ENCODE data around the gene BIN2.

Gene BIN2

DNA sequence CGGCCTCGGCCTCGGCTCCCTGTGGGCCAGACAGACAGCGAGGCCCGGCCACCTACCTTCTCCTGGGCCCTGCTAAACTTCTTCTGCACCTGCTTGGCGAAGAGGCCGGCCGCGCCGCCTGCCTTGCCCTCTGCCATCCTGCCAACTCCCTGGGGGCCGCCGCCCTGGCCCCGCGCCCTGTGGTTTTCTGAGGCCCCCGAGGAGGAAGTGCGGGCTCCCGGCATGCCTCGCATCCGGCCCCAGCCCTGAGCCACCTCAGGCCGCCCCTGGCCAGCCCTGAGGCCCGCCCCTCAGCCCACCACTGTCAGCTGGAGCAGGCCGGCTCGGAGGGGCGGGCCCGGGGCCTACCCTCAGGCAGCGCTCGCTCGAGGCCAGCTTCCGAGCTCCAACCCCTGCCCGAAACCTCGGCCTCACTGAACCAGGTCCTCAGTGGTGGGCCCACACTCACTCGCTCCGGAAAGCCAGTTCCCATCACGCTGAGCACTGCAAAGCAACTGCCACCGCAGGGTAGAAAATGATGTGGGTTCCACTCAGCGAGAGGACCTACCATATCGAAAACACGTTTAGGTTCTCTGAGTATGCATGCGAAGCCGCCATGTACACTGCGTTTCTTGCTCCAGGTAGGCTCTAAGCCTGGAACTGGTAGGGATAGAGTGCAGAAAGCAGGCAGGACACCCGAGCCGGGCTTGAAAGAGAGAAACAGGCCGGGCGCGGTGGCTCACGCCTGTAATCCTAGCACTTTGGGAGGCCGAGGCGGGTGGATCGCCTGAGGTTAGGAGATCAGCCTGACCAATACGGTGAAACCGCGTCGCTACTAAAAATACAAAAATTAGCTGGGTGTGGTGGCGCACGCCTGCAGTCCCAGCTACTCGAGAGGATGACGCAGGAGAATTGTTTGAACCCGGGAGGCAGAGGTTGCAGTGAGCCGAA, at the start of gene BIN2:
BIN2 (minus strand) TSS at position 209 of the 930 bp plus-strand sequence; CDS start at position 137, 72 bp downstream.
- H3K9me3 Mint-ChIP-seq, result no peaks in the 10 kb centered on the region
- H3K36me3 Mint-ChIP-seq (ENCODE audit: insufficient read depth), result peaks cover 32% of the 10 kb centered on the region
- H3K4me3 Mint-ChIP-seq, result peak within 1 kb of the TSS; percentile 95
- H3K27me3 Mint-ChIP-seq, result no peaks in the 10 kb centered on the region
- peak within 1 kb of the TSS; percentile 96 for H3K27ac Mint-ChIP-seq (ENCODE audit: low read depth)
- peak; percentile 70 for ATAC-seq (replicated peaks; ENCODE audit: extremely low read depth, poor library complexity, severe bottlenecking)
- peak; percentile 57 to 63 for DNase-seq (ENCODE audit: low spot score in 2 of 2)
- H3K4me1 Mint-ChIP-seq, result peaks cover 83% of the 10 kb centered on the region

DNA sequence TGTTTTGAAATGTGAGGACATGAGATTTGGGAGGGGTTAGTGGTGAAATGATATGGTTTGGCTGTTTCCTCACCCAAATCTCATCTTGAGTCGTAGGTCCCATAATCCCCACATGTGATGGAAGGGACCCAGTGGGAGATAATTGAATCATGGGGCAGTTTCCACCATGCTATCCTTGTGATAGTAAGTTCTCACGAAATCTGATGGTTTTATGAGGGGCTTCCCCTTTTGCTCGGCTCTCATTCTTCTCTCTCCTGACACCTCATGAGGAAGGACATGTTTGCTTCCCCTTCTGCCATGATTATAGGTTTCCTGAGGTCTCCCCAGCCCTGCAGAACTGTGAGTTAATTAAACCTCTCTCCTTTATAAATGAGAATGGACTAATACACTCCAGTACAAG, 49.2 kb upstream of the BIN2 start:
- DNase-seq (ENCODE audit: low spot score in 2 of 2), result no peak
- no peak overlapping the region for H3K4me3 Mint-ChIP-seq
- no peaks in the 10 kb centered on the region for H3K27me3 Mint-ChIP-seq
- H3K4me1 Mint-ChIP-seq, result peaks cover 38% of the 10 kb centered on the region
- peaks cover 31% of the 10 kb centered on the region for H3K36me3 Mint-ChIP-seq (ENCODE audit: insufficient read depth)
- ATAC-seq (replicated peaks; ENCODE audit: extremely low read depth, poor library complexity, severe bottlenecking), result no peak
- H3K27ac Mint-ChIP-seq (ENCODE audit: low read depth), result no peak overlapping the region
- H3K9me3 Mint-ChIP-seq, result no peaks in the 10 kb centered on the region

DNA sequence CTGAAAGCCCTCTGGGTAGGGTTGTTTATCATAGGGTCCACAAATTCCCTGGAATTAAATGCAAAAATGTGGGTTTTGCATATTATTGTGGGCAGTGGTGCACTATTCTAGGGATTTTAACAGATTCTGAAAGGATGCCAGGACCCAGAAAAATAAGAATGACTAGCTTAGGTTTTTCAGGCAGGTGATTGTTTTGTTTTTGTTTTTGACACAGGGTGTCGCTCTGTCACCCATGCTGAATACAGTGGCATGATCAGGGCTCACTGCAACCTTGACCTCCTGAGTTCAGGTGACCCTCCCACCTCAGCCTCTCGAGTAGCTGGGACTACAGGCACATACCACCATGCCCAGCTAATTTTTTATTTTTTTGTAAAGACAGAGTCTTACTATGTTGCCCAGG, 48.0 kb upstream of the BIN2 start:
- Mint-ChIP-seq H3K27ac (ENCODE audit: low read depth) (no peak overlapping the region), H3K9me3 (no peaks in the 10 kb centered on the region), H3K4me3 (no peak overlapping the region), H3K36me3 (ENCODE audit: insufficient read depth) (peaks cover 22% of the 10 kb centered on the region), H3K27me3 (no peaks in the 10 kb centered on the region), H3K4me1 (peaks cover 29% of the 10 kb centered on the region)
- ATAC-seq (replicated peaks; ENCODE audit: extremely low read depth, poor library complexity, severe bottlenecking), result no peak
- DNase-seq (ENCODE audit: low spot score in 2 of 2), result no peak

GRCh38 chr12:51371295-51371953, 47.5 kb upstream of the BIN2 start:
- peaks cover 29% of the 10 kb centered on the region for H3K4me1 Mint-ChIP-seq
- H3K27me3 Mint-ChIP-seq, result no peaks in the 10 kb centered on the region
- H3K36me3 Mint-ChIP-seq (ENCODE audit: insufficient read depth), result peaks cover 22% of the 10 kb centered on the region
- no peaks in the 10 kb centered on the region for H3K9me3 Mint-ChIP-seq
- DNase-seq (ENCODE audit: low spot score in 2 of 2), result no peak
- ATAC-seq (replicated peaks; ENCODE audit: extremely low read depth, poor library complexity, severe bottlenecking), result no peak
- no peak overlapping the region for H3K4me3 Mint-ChIP-seq
- peak overlapping the region; percentile 22 for H3K27ac Mint-ChIP-seq (ENCODE audit: low read depth)

DNA sequence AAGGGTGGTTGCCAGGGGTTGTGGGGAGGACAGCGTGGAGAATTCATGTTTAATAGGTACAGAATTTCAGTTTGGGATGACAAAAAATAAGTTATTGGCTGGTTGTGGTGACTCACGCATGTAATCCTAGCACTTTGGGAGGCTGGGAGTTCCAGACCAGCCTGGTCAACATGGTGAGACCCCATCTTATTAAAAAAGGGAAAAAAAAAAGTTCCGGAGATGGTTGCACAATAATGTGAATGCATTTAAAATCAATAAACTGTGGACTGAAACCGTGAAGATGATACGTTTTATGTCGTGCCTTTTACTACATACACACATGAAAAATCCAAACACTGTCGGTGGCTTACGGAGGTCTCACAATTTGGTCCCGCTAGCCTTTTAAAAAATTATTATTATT, 46.7 kb upstream of the BIN2 start:
- peaks cover 29% of the 10 kb centered on the region for H3K4me1 Mint-ChIP-seq
- H3K27me3 Mint-ChIP-seq, result no peaks in the 10 kb centered on the region
- H3K27ac Mint-ChIP-seq (ENCODE audit: low read depth), result no peak overlapping the region
- ATAC-seq (replicated peaks; ENCODE audit: extremely low read depth, poor library complexity, severe bottlenecking), result no peak
- H3K9me3 Mint-ChIP-seq, result no peaks in the 10 kb centered on the region
- H3K36me3 Mint-ChIP-seq (ENCODE audit: insufficient read depth), result peaks cover 22% of the 10 kb centered on the region
- H3K4me3 Mint-ChIP-seq, result no peak overlapping the region
- DNase-seq (ENCODE audit: low spot score in 2 of 2), result no peak

DNA sequence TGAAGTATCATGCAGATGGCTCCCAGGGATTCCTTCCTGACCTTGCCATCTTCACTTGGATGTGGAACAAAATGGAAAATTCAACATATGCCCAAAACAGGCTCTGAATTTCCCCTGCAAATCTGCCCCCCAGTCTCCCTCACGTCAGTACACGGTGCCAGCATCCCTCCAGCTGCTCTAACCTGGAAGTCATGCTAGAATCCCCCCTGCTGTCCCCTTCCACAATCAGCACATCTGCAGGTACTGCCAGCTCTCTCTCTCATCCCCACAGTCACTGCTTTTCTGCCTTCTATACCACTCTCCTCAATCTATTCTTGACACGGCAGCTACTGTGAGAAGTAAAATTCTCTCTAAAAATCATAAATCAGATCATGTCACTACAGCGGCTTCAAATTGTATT, 45.6 kb upstream of the BIN2 start:
- peaks cover 17% of the 10 kb centered on the region for H3K36me3 Mint-ChIP-seq (ENCODE audit: insufficient read depth)
- DNase-seq (ENCODE audit: low spot score in 2 of 2), result no peak
- H3K27ac Mint-ChIP-seq (ENCODE audit: low read depth), result peak overlapping the region; percentile 84
- no peaks in the 10 kb centered on the region for H3K9me3 Mint-ChIP-seq
- H3K4me3 Mint-ChIP-seq, result peak overlapping the region; percentile 67
- no peaks in the 10 kb centered on the region for H3K27me3 Mint-ChIP-seq
- no peak for ATAC-seq (replicated peaks; ENCODE audit: extremely low read depth, poor library complexity, severe bottlenecking)
- H3K4me1 Mint-ChIP-seq, result peaks cover 29% of the 10 kb centered on the region

DNA sequence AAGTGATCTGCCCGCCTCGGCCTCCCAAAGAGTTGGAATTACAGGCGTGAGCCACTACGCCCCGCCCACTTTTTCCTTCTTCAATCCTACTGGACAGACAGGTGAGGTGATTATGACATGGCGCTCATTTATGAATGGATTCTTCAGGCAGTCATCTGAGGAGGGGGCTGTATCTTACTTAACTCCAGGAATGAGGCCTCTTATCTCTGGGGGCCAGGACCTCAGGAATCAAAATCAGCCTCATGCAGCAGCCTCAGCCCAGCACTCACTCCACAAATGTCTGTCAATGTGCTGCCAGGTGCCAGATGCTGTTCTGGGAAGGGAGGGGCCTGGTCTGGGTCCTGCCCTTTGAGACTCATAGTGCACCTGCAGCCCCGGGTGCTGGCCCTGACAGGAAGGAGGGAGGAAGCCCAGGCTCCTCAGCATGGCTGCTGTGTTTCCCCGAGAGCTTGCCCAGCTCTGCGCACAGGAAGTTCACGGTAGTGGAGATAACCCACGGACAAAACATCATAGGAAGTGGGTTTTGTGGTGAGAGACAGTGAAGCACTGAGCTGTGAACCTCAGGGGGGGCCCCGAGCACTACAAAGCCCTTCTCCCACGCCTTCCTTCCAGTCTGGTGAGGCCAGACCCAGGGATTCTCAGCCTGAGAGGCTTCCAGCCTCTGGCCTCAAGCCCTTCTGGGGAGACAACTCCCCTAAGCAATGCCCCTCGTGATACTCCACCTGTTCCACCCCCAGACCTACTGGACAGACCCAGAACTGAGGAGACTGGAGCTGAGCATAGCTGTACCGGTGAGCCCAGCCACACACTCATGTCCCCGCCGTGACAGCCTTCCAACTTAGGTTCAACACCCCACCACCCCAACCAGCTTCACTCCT, 44.9 kb upstream of the BIN2 start:
- peak overlapping the region; percentile 67 for H3K4me3 Mint-ChIP-seq
- peaks cover 29% of the 10 kb centered on the region for H3K4me1 Mint-ChIP-seq
- H3K27me3 Mint-ChIP-seq, result no peaks in the 10 kb centered on the region
- peaks cover 17% of the 10 kb centered on the region for H3K36me3 Mint-ChIP-seq (ENCODE audit: insufficient read depth)
- peak overlapping the region; percentile 84 for H3K27ac Mint-ChIP-seq (ENCODE audit: low read depth)
- ATAC-seq (replicated peaks; ENCODE audit: extremely low read depth, poor library complexity, severe bottlenecking), result peak; percentile 95
- no peaks in the 10 kb centered on the region for H3K9me3 Mint-ChIP-seq
- DNase-seq (ENCODE audit: low spot score in 2 of 2), result peak; percentile 72 to 92

GRCh38 chr12:51365276-51365675, 41.3 kb upstream of the BIN2 start:
- H3K27ac Mint-ChIP-seq (ENCODE audit: low read depth), result no peak overlapping the region
- H3K9me3 Mint-ChIP-seq, result no peaks in the 10 kb centered on the region

DNA sequence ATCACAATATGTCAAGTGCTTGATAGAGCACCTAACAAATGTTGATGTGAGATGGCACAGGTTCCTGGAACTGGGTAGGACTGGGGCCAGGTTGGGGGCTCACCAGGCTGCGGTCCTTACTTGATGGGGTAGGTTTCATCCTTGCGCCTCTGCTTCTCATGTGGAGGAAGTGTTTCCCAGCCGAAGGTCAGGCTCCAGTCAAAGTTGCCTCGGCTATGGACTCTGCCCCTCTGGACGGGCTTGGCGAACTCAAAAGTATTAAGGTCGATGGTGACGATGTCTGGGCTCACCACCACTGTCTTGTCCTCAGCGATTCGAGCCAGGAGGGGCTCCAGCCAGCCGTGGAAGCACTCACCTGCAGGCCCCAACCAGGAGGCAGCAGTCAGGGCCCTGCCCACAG, 40.0 kb upstream of the BIN2 start:
- no peak overlapping the region for H3K4me3 Mint-ChIP-seq
- DNase-seq (ENCODE audit: low spot score in 2 of 2) (no peak), ATAC-seq (replicated peaks; ENCODE audit: extremely low read depth, poor library complexity, severe bottlenecking) (no peak)
- peaks cover 6% of the 10 kb centered on the region for H3K4me1 Mint-ChIP-seq
- no peaks in the 10 kb centered on the region for H3K27me3 Mint-ChIP-seq
- H3K36me3 Mint-ChIP-seq (ENCODE audit: insufficient read depth), result peaks cover 8% of the 10 kb centered on the region
- H3K27ac Mint-ChIP-seq (ENCODE audit: low read depth), result peak overlapping the region; percentile 44
- H3K9me3 Mint-ChIP-seq, result no peaks in the 10 kb centered on the region

More at GRCh38 chr12:51365276-51365675, 41.3 kb upstream of the BIN2 start:
- Mint-ChIP-seq H3K4me3 (no peak overlapping the region), H3K27me3 (no peaks in the 10 kb centered on the region), H3K4me1 (peaks cover 18% of the 10 kb centered on the region), H3K36me3 (ENCODE audit: insufficient read depth) (peaks cover 11% of the 10 kb centered on the region)
- DNase-seq (ENCODE audit: low spot score in 2 of 2) (no peak), ATAC-seq (replicated peaks; ENCODE audit: extremely low read depth, poor library complexity, severe bottlenecking) (no peak)

DNA sequence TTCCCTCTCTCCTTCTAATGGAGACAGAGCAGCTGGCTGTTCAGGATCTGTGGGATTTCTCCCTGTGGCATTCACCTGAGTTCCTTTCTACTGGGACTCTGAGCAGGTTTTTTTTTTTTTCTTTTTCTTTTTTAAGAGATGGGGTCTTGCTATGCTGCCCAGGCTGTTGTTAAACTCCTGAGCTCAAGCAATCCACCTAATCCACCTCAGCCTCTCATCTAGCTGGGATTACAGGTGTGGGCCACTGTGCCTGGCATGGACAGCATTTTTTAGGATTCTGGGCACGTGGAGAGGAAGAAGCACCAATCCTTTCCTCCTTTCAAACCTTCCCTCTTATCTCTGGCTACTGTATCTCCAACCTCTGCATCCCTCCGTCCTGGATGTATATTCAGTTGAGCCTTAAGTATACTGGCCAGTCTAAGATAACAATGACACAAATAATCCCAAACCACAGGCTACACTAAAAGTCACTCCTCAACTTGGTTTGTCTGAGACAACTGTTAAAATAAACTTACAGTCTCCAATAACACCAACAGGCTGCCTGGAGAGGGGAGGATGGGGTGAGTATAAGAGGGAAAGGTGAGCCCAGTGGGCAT, 38.9 kb upstream of the BIN2 start:
- H3K4me1 Mint-ChIP-seq, result no peaks in the 10 kb centered on the region
- DNase-seq (ENCODE audit: low spot score in 2 of 2), result no peak
- no peak overlapping the region for H3K27ac Mint-ChIP-seq (ENCODE audit: low read depth)
- no peaks in the 10 kb centered on the region for H3K27me3 Mint-ChIP-seq
- H3K9me3 Mint-ChIP-seq, result no peaks in the 10 kb centered on the region
- H3K4me3 Mint-ChIP-seq, result no peak overlapping the region
- H3K36me3 Mint-ChIP-seq (ENCODE audit: insufficient read depth), result peaks cover 4% of the 10 kb centered on the region
- ATAC-seq (replicated peaks; ENCODE audit: extremely low read depth, poor library complexity, severe bottlenecking), result no peak

- H3K27me3 Mint-ChIP-seq, result no peaks in the 10 kb centered on the region
- DNase-seq (ENCODE audit: low spot score in 2 of 2) (no peak), ATAC-seq (replicated peaks; ENCODE audit: extremely low read depth, poor library complexity, severe bottlenecking) (no peak)
- no peak overlapping the region for H3K27ac Mint-ChIP-seq (ENCODE audit: low read depth)
- peaks cover 4% of the 10 kb centered on the region for H3K36me3 Mint-ChIP-seq (ENCODE audit: insufficient read depth)
- no peak overlapping the region for H3K4me3 Mint-ChIP-seq
- H3K4me1 Mint-ChIP-seq, result no peaks in the 10 kb centered on the region
- no peaks in the 10 kb centered on the region for H3K9me3 Mint-ChIP-seq
Observed at GRCh38 chr12:51362307-51362706, 38.3 kb upstream of the BIN2 start.
